Astrocyte of the cerebellum (primary cell): ENCODE data around the gene COX6B2.
A peak's percentile ranks its signal among the peaks of the same experiment; 100 is the strongest.

Experiments used
- DNase-seq: peaks from one replicate; pipeline ENCODE4 v3.0.0-alpha.2; 2011; ENCODE audit warnings: low read depth
- H3K4me3 ChIP-seq: 2 replicates; pipeline ENCODE4 v1.5.1; 2011; ENCODE audit warnings: mild to moderate bottlenecking, low read depth, low read length, moderate library complexity
- CTCF ChIP-seq: IDR thresholded peaks from 2 replicates; pipeline ENCODE4 v1.5.1; 2012; ENCODE audit warnings: low read length, low read depth, moderate library complexity, mild to moderate bottlenecking; ENCODE audit errors: missing control alignments
- in situ Hi-C: cut with HindIII; loops from 2 replicates; pipeline ENCODE4 v1.10.0; 2017; ENCODE audit warnings: low sequenced_read_pairs

The COX6B2 gene

GRCh38 chr19:55324662-55325061 lies 29.9 kb downstream of the COX6B2 start:
- no peak overlapping the region for H3K4me3 ChIP-seq
- in situ Hi-C loops = no loop called here
- DNase-seq = no peak
- no peak for TF ChIP-seq CTCF

- TF ChIP-seq CTCF = no peak
- in situ Hi-C loops = no loop called here
- H3K4me3 ChIP-seq = no peak overlapping the region
- no peak for DNase-seq
Observed at GRCh38 chr19:55322204-55322885, 32.2 kb downstream of the COX6B2 start.

GRCh38 chr19:55321466-55322137 lies 32.9 kb downstream of the COX6B2 start:
- no peak overlapping the region for H3K4me3 ChIP-seq
- no peak for TF ChIP-seq CTCF
- no peak for DNase-seq
- in situ Hi-C loops = no loop called here

GRCh38 chr19:55320844-55321419 lies 33.6 kb downstream of the COX6B2 start:
- in situ Hi-C loops = no loop called here
- no peak overlapping the region for H3K4me3 ChIP-seq
- no peak for DNase-seq
- no peak for TF ChIP-seq CTCF

- no peak for DNase-seq
- in situ Hi-C loops = no loop called here
- H3K4me3 ChIP-seq = peak overlapping the region; percentile 14
- TF ChIP-seq CTCF = no peak
Observed at GRCh38 chr19:55319785-55320184, 34.7 kb downstream of the COX6B2 start.

- no peak for DNase-seq
- no peak for TF ChIP-seq CTCF
- in situ Hi-C loops = no loop called here
- no peak overlapping the region for H3K4me3 ChIP-seq
Observed at GRCh38 chr19:55316646-55317045, 37.9 kb downstream of the COX6B2 start.
